Body of pancreas (tissue), 4 donors: ENCODE results near the gene TTLL9. TPM values are rescaled to one million over a fixed set of nuclear protein-coding genes. Genes with fewer than 3 reads are reported as not detected.

ENCODE experiments used
- ATAC-seq: fragments of 150-250 bp; one replicate; pipeline ENCODE4 v1.9.1; 2016
- DNase-seq, 4 donors: peaks; one replicate each; pipeline ENCODE4 v3.0.0-alpha.2; 2019
- H3K27ac ChIP-seq, 4 donors: fragments of 200-600 bp; sonication (generic); 1 replicate in 3 of 4; 2 replicates in 1 of 4; pipeline versions ENCODE4 v1.5.1 to v1.6.1; 2016 to 2019; ENCODE audit warnings: mild to moderate bottlenecking in 1 of 4, mixed read lengths in 1 of 4, moderate library complexity in 1 of 4
- H3K27me3 ChIP-seq, 2 donors: fragments of 200-600 bp; sonication (generic); one replicate each; pipeline ENCODE4 v1.6.0; 2016; ENCODE audit warnings: mild to moderate bottlenecking in 1 of 2
- H3K36me3 ChIP-seq, 2 donors: fragments of 200-600 bp; sonication (generic); replicated peaks in 1 of 2; 2 replicates each; pipeline ENCODE4 v1.5.1; 2016; ENCODE audit warnings: low read depth in 2 of 2; ENCODE audit not compliant: insufficient read depth in 1 of 2
- H3K4me1 ChIP-seq: fragments of 200-600 bp; sonication (generic); one replicate; pipeline ENCODE4 v1.6.0; 2016
- H3K4me3 ChIP-seq, 2 donors: fragments of 200-600 bp; sonication (generic); 1 replicate in 1 of 2; 2 replicates in 1 of 2; pipeline ENCODE4 v1.5.1; 2016 to 2019
- H3K9me3 ChIP-seq, 3 donors: fragments of 200-600 bp; sonication (generic); 1 replicate in 2 of 3; 2 replicates in 1 of 3; pipeline ENCODE4 v1.5.1; 2016
- POLR2A ChIP-seq, 3 donors: fragments of 450-650 bp; IDR thresholded peaks; one replicate each; pipeline ENCODE4 v1.6.1; 2016; ENCODE audit warnings: antibody characterized with exemption in 3 of 3, mild to moderate bottlenecking in 2 of 3
- WGBS, 2 donors: methylation state at CpG; one replicate each; pipeline ENCODE4 v1.1.5; 2017; 5-methylcytosine and 5-hydroxymethylcytosine counted together
- intact Hi-C: fragments of 100-400 bp; cut with DNase I; formaldehyde crosslinking; loops from one replicate; pipeline ENCODE4 v1.15.1; 2023
- total RNA-seq, 2 donors: library from RNA; depleted of rRNA; stranded (reverse); fragments of >200 nt; gene quantifications; one replicate each; pipeline ENCODE4 v1.1.0, GENCODE V29; 2016
- TF ChIP-seq, protein P1 (sequence below), 7 experiments: fragments of 450-650 bp in 4 of 7; fragments of 200-600 bp in 3 of 7; sonication (generic) in 3 of 7; IDR thresholded peaks; one replicate each; pipeline ENCODE4 v1.5.1; 2016 to 2019; ENCODE audit warnings: antibody characterized with exemption in 7 of 7

The TTLL9 gene
- total RNA-seq, 2 donors from 2014 or later = 0.52 to 0.99 TPM

DNA sequence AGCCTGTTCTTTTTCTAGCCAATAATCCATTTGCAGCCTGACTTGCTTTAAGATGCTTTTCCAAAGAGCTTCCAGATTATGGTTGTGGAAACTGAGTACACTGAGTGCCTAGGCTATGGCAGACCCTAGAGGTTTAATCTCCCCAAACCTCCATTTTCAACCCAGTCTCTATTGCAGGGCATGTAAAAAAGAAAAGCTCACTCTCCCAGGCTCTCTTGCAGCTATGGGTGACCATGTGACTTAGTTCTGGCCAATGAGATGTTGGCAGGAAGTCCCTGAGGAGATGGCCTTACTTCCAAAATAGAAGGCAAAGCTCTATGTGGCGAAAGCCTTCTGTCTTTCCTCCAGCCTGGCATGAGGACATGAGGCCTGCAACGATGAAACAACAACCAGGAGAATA lies 77.6 kb downstream of the TTLL9 start:
- H3K27ac ChIP-seq = no peak overlapping the region
- ATAC-seq = no peak
- H3K4me3 ChIP-seq = no peak overlapping the region
- TF ChIP-seq, protein P1, sequence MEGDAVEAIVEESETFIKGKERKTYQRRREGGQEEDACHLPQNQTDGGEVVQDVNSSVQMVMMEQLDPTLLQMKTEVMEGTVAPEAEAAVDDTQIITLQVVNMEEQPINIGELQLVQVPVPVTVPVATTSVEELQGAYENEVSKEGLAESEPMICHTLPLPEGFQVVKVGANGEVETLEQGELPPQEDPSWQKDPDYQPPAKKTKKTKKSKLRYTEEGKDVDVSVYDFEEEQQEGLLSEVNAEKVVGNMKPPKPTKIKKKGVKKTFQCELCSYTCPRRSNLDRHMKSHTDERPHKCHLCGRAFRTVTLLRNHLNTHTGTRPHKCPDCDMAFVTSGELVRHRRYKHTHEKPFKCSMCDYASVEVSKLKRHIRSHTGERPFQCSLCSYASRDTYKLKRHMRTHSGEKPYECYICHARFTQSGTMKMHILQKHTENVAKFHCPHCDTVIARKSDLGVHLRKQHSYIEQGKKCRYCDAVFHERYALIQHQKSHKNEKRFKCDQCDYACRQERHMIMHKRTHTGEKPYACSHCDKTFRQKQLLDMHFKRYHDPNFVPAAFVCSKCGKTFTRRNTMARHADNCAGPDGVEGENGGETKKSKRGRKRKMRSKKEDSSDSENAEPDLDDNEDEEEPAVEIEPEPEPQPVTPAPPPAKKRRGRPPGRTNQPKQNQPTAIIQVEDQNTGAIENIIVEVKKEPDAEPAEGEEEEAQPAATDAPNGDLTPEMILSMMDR (IDR thresholded peaks at IDR 0.05) = no peak
- no peak for TF ChIP-seq POLR2A (IDR thresholded peaks at IDR 0.05)
- DNase-seq = no peak
- no peaks in the 10 kb centered on the region for H3K27me3 ChIP-seq
- H3K4me1 ChIP-seq = peaks cover 28% of the 10 kb centered on the region
- no peaks in the 10 kb centered on the region for H3K9me3 ChIP-seq
- peaks cover 8 to 28% of the 10 kb centered on the region in 2 donors for H3K36me3 ChIP-seq
- WGBS, 2 donors = 93 to 97% methylated on average over 2 of the region's 2 CpGs
- intact Hi-C loops = no loop called here

DNA sequence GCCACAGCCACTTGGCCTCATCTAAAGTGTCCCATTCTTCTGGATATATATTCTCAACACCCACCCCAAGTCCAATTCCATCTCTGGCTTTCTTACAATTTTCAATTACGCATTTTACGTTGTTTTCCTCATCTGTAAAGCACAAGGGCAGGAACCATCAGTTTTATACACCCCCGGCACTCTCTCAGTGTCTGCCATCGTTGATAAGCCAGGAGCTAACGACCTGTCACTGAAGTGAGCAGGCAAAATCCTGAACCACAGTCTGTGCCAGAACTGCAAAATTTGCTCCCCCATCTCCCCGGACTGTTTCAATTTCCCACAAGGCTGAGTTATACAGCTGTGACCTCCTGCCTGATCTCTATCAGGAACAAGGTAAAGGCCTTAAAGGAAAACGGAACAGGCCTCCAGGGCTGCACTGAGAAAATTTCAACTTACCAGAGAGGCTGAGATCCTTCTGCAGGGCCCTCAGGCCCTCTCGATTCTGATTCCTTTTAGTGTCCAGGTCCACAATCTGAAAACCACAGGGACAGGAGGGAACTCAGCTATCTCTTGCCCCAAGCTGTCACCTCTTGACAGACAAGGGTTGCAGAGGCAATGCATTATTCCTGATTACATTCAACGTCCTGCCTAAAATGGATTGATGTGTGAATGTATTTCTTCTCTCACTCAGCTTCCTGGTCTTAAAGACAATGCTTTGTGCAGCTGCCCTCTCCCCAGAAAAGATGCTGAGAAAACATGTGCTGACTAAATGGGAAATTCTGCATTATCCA lies 79.6 kb downstream of the TTLL9 start:
- H3K27me3 ChIP-seq = no peaks in the 10 kb centered on the region

GRCh38 chr20:31951203-31951529 lies 80.7 kb downstream of the TTLL9 start:
- H3K9me3 ChIP-seq = no peaks in the 10 kb centered on the region
- ATAC-seq (no peak), DNase-seq (no peak)
- H3K27me3 ChIP-seq = no peaks in the 10 kb centered on the region
- peaks cover 8 to 16% of the 10 kb centered on the region in 2 donors for H3K36me3 ChIP-seq
- H3K4me3 ChIP-seq = peak overlapping the region; percentile 88 to 92
- TF ChIP-seq POLR2A (IDR thresholded peaks at IDR 0.05) = no peak
- TF ChIP-seq, protein P1 (IDR thresholded peaks at IDR 0.05) = no peak
- WGBS, 2 donors = 2 to 6% methylated on average over 6 of the region's 6 CpGs
- H3K4me1 ChIP-seq = peaks cover 17% of the 10 kb centered on the region
- peak overlapping the region in 3 of 4 donors; percentile 48 to 73 (median 71) for H3K27ac ChIP-seq
- intact Hi-C loops = no loop called here

More for the DNA sequence above, 79.6 kb downstream of the TTLL9 start:
- Histone ChIP-seq H3K4me1 (peaks cover 17% of the 10 kb centered on the region), H3K9me3 (no peaks in the 10 kb centered on the region), H3K27ac (no peak overlapping the region), H3K36me3 (peaks cover 8 to 24% of the 10 kb centered on the region in 2 donors), H3K4me3 (no peak overlapping the region)
- TF ChIP-seq, protein P1 (IDR thresholded peaks at IDR 0.05) = no peak
- TF ChIP-seq POLR2A (IDR thresholded peaks at IDR 0.05) = no peak
- DNase-seq = no peak
- WGBS, 2 donors = 68 to 72% methylated on average over 9 of the region's 9 CpGs
- intact Hi-C loops = no loop called here
- no peak for ATAC-seq

DNA sequence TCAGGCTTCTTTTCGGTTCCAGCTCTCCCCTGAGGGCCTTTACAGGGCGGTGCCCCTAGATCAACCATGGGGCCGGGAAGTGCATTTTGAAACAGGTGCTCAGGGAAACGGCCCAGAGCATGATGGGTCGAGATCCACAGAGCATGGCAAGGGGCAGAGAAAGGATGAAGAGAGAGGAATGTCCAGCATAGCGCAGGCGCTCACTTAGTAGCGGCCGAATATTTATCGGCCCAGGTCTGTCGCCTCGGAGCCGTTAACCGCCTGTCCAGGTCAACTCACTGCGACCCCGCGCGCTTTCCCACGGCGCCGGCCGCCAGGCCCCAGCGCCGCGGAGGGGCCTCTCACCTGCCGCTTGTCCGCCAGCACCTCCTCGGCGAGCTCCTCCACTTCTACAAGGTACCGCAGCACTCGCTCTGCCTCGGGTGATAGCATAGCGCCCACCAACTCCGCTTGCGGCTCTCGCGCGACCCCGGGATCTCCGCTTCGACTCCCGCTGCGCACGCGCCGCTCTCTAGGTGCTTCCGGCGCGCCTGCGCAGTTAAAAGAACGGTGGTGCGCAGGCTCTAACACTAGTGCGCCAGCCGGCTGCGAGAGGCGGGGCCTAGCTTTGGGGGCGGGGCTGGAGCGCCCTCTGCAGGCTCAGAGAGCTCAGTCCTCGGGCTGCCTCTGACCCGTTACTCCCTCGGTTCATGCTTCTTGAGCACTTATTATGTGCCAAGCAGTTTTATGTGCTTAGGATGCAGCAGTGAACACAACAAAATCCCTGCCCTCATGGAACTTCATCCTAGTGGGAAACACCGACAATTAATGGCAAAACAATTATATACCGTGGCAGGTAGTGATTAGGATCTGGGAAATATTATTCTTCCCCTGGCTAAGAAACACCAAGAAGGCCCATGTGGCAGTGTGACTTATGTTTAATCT lies 81.4 kb downstream of the TTLL9 start, which contains the start of gene PDRG1:
Gene PDRG1, minus strand, starts transcription at position 517 of the 924 bp plus-strand sequence. Its CDS starts 85 bp downstream, at position 432.
- DNase-seq (peak; percentile 96 to 98 (median 97)), ATAC-seq (peak; percentile 99)
- H3K27ac ChIP-seq = peak within 1 kb of the TSS in 3 of 4 donors; percentile 48 to 73 (median 71)
- WGBS, 2 donors = 0% methylated on average over 11 to 63 of the region's 63 CpGs
- TF ChIP-seq, protein P1 (IDR thresholded peaks at IDR 0.05) = peak; percentile 92 to 98 (median 95)
- TF ChIP-seq POLR2A (IDR thresholded peaks at IDR 0.05) = peak; percentile 25 to 78 (median 76)
- intact Hi-C loops = no loop called here
- no peaks in the 10 kb centered on the region for H3K9me3 ChIP-seq
- peaks cover 17% of the 10 kb centered on the region for H3K4me1 ChIP-seq
- H3K36me3 ChIP-seq = peaks cover 8 to 12% of the 10 kb centered on the region in 2 donors
- peak within 1 kb of the TSS; percentile 88 to 92 for H3K4me3 ChIP-seq
- H3K27me3 ChIP-seq = no peaks in the 10 kb centered on the region
